ENCODE results near the gene CSPG4. TPM values are rescaled to one million over a fixed set of nuclear protein-coding genes. Genes with fewer than 3 reads are reported as not detected.
"Not testable (repeated sequence)": the region's sequence is repeated elsewhere in the genome, so short reads cannot be mapped to it uniquely, and the experiment has no call there.

The CSPG4 gene
- total RNA-seq, 1 experiment from 2014 or later: not detected

GRCh38 chr15:75723171-75723846, 10.7 kb upstream of the CSPG4 start:
- Histone ChIP-seq H3K9me3 (ENCODE audit: low read length) (no peaks in the 10 kb centered on the region), H3K27ac (ENCODE audit: low read length) (no peak overlapping the region), H3K4me1 (ENCODE audit: low read length) (no peaks in the 10 kb centered on the region; the same call in 1 of the 2 replicates), H3K36me3 (ENCODE audit: insufficient read depth, low read length) (no peaks in the 10 kb centered on the region), H3K79me2 (ENCODE audit: low read length) (no peaks in the 10 kb centered on the region), H3K4me2 (ENCODE audit: low read depth, low read length, poor library complexity, severe bottlenecking) (no peak overlapping the region), H4K20me1 (ENCODE audit: insufficient read depth, low read depth, low read length) (no peaks in the 10 kb centered on the region), H3K9me2 (replicated peaks; ENCODE audit: insufficient read depth, low read length) (no peaks in the 10 kb centered on the region), H3K4me3 (ENCODE audit: low read length) (no peak overlapping the region), H3K9ac (ENCODE audit: low read length) (no peak overlapping the region), H3K27me3 (ENCODE audit: low read length) (0 out of 2 replicates have a peak, but pooled peaks cover 2% of the 10 kb centered on the region), H2AFZ (ENCODE audit: low read length) (no peak overlapping the region)
- no peak for DNase-seq

DNA sequence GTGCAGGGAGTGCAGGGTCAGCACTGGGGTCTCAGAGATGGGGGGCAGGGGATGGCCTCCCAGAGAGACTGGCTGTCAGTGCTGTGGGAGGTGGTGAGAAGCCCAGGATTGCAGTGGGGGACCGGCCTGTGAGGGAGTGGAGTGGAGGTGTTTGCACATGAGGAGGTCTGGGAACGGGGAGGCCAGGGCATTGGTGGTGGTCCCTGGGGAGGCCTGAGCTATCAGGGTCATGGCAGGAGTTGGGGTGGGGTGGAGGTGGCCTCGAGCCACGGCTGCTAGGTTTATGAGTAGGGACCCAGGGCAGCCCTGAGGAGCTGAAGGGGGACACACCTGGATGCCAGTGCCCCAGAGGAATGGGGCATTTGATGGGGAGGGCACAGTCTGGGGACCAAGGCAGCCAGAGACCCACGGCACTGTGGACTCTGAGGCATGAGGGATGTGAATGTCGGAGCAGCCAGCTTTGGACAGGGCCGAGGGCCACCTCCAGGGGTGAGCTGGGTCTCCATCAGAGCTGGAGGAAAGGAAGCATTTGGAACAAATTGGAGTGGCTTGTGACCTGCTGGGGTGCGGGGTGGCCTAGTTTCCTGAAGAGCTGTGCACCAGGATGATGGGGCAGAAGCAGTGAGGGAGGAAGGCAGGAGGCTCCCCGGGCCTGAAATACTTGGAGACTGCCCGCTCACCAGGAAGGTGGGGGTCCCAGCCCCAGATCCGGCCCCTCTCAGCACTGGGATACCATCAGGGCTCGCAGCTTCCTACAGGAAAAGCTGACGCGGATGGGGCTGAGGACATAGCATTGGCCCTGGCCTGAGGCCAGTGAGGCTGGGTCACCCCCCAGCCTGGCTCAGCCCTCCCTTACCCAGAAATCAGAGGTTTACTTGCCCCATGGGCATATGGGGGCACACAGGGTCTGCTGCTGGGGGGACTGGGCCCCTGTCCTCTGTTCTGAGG, 9.5 kb upstream of the CSPG4 start:
- no peaks in the 10 kb centered on the region for H3K36me3 ChIP-seq (ENCODE audit: insufficient read depth, low read length)
- no peak overlapping the region for H2AFZ ChIP-seq (ENCODE audit: low read length)
- no peak overlapping the region for H3K27ac ChIP-seq (ENCODE audit: low read length)
- no peaks in the 10 kb centered on the region for H4K20me1 ChIP-seq (ENCODE audit: insufficient read depth, low read depth, low read length)
- no peak overlapping the region for H3K4me3 ChIP-seq (ENCODE audit: low read length)
- no peaks in the 10 kb centered on the region for H3K9me3 ChIP-seq (ENCODE audit: low read length)
- no peaks in the 10 kb centered on the region for H3K9me2 ChIP-seq (replicated peaks; ENCODE audit: insufficient read depth, low read length)
- DNase-seq: no peak
- no peaks in the 10 kb centered on the region; the same call in 1 of the 2 replicates for H3K4me1 ChIP-seq (ENCODE audit: low read length)
- no peak overlapping the region for H3K4me2 ChIP-seq (ENCODE audit: low read depth, low read length, poor library complexity, severe bottlenecking)
- no peak overlapping the region for H3K9ac ChIP-seq (ENCODE audit: low read length)
- no peaks in the 10 kb centered on the region for H3K79me2 ChIP-seq (ENCODE audit: low read length)
- 0 out of 2 replicates have a peak, but pooled peaks cover 2% of the 10 kb centered on the region for H3K27me3 ChIP-seq (ENCODE audit: low read length)

- Histone ChIP-seq H3K9me3 (ENCODE audit: low read length) (no peaks in the 10 kb centered on the region), H2AFZ (ENCODE audit: low read length) (no peak overlapping the region), H3K4me3 (ENCODE audit: low read length) (no peak overlapping the region), H3K4me2 (ENCODE audit: low read depth, low read length, poor library complexity, severe bottlenecking) (no peak overlapping the region), H4K20me1 (ENCODE audit: insufficient read depth, low read depth, low read length) (no peaks in the 10 kb centered on the region), H3K79me2 (ENCODE audit: low read length) (no peaks in the 10 kb centered on the region), H3K4me1 (ENCODE audit: low read length) (no peaks in the 10 kb centered on the region; the same call in 1 of the 2 replicates), H3K9me2 (replicated peaks; ENCODE audit: insufficient read depth, low read length) (no peaks in the 10 kb centered on the region), H3K36me3 (ENCODE audit: insufficient read depth, low read length) (no peaks in the 10 kb centered on the region), H3K9ac (ENCODE audit: low read length) (no peak overlapping the region), H3K27me3 (ENCODE audit: low read length) (0 out of 2 replicates have a peak, but pooled peaks cover 2% of the 10 kb centered on the region), H3K27ac (ENCODE audit: low read length) (no peak overlapping the region)
- DNase-seq: no peak
These were observed 8.9 kb upstream of the CSPG4 start for GRCh38 chr15:75721480-75721922.

GRCh38 chr15:75720787-75721479, 8.3 kb upstream of the CSPG4 start:
- 0 out of 2 replicates have a peak, but pooled peaks cover 2% of the 10 kb centered on the region for H3K27me3 ChIP-seq (ENCODE audit: low read length)
- no peaks in the 10 kb centered on the region for H3K9me2 ChIP-seq (replicated peaks; ENCODE audit: insufficient read depth, low read length)
- no peak overlapping the region for H3K9ac ChIP-seq (ENCODE audit: low read length)
- no peaks in the 10 kb centered on the region for H3K79me2 ChIP-seq (ENCODE audit: low read length)
- H3K27ac ChIP-seq (ENCODE audit: low read length): no peak overlapping the region
- no peak overlapping the region for H3K4me3 ChIP-seq (ENCODE audit: low read length)
- DNase-seq: peak; percentile 82
- no peaks in the 10 kb centered on the region for H4K20me1 ChIP-seq (ENCODE audit: insufficient read depth, low read depth, low read length)
- H3K36me3 ChIP-seq (ENCODE audit: insufficient read depth, low read length): no peaks in the 10 kb centered on the region
- H3K4me2 ChIP-seq (ENCODE audit: low read depth, low read length, poor library complexity, severe bottlenecking): no peak overlapping the region
- no peaks in the 10 kb centered on the region; the same call in 1 of the 2 replicates for H3K4me1 ChIP-seq (ENCODE audit: low read length)
- no peak overlapping the region for H2AFZ ChIP-seq (ENCODE audit: low read length)
- H3K9me3 ChIP-seq (ENCODE audit: low read length): no peaks in the 10 kb centered on the region

GRCh38 chr15:75720297-75720696, 7.6 kb upstream of the CSPG4 start:
- no peak overlapping the region for H3K4me2 ChIP-seq (ENCODE audit: low read depth, low read length, poor library complexity, severe bottlenecking)
- H3K36me3 ChIP-seq (ENCODE audit: insufficient read depth, low read length): no peaks in the 10 kb centered on the region
- no peaks in the 10 kb centered on the region for H3K9me2 ChIP-seq (replicated peaks; ENCODE audit: insufficient read depth, low read length)
- no peak overlapping the region for H3K4me3 ChIP-seq (ENCODE audit: low read length)
- H3K4me1 ChIP-seq (ENCODE audit: low read length): no peaks in the 10 kb centered on the region; the same call in 1 of the 2 replicates
- H3K27ac ChIP-seq (ENCODE audit: low read length): no peak overlapping the region
- no peaks in the 10 kb centered on the region for H3K79me2 ChIP-seq (ENCODE audit: low read length)
- no peak overlapping the region for H2AFZ ChIP-seq (ENCODE audit: low read length)
- no peaks in the 10 kb centered on the region for H4K20me1 ChIP-seq (ENCODE audit: insufficient read depth, low read depth, low read length)
- H3K9ac ChIP-seq (ENCODE audit: low read length): no peak overlapping the region
- no peaks in the 10 kb centered on the region for H3K9me3 ChIP-seq (ENCODE audit: low read length)
- DNase-seq: no peak
- H3K27me3 ChIP-seq (ENCODE audit: low read length): 0 out of 2 replicates have a peak, but pooled peaks cover 2% of the 10 kb centered on the region

- 0 out of 2 replicates have a peak, but pooled peaks cover 2% of the 10 kb centered on the region for H3K27me3 ChIP-seq (ENCODE audit: low read length)
- no peak overlapping the region for H3K9ac ChIP-seq (ENCODE audit: low read length)
- no peak for DNase-seq
- H3K79me2 ChIP-seq (ENCODE audit: low read length): no peaks in the 10 kb centered on the region
- no peaks in the 10 kb centered on the region for H4K20me1 ChIP-seq (ENCODE audit: insufficient read depth, low read depth, low read length)
- no peaks in the 10 kb centered on the region for H3K9me3 ChIP-seq (ENCODE audit: low read length)
- no peak overlapping the region for H3K27ac ChIP-seq (ENCODE audit: low read length)
- no peaks in the 10 kb centered on the region for H3K9me2 ChIP-seq (replicated peaks; ENCODE audit: insufficient read depth, low read length)
- H3K4me1 ChIP-seq (ENCODE audit: low read length): no peaks in the 10 kb centered on the region; the same call in 1 of the 2 replicates
- no peaks in the 10 kb centered on the region for H3K36me3 ChIP-seq (ENCODE audit: insufficient read depth, low read length)
- H3K4me2 ChIP-seq (ENCODE audit: low read depth, low read length, poor library complexity, severe bottlenecking): no peak overlapping the region
- H3K4me3 ChIP-seq (ENCODE audit: low read length): no peak overlapping the region
- H2AFZ ChIP-seq (ENCODE audit: low read length): no peak overlapping the region
These were observed 5.7 kb upstream of the CSPG4 start for GRCh38 chr15:75718328-75718727.

DNA sequence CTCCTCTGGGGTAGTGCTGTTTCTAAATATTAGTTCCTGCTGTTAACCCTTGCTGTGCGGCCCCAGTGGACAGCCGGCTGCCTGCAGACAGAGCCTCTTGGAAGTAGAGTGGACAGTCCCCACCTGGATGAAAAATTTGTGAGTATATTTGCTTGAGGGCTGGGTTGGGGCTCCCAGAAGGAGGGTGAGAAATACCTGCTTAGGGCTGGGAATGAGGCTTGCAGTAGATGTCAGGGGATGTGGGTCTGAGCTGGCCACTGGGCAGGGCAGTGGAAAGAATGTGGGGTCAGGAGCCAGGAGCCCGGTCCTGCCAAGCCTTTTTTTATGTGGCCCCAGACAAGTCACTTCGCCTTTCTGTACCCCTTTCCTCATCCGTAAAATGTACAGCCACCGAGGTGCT, 4.4 kb upstream of the CSPG4 start:
- DNase-seq; H3K4me3 ChIP-seq (ENCODE audit: low read length); H3K27ac ChIP-seq (ENCODE audit: low read length); H3K79me2 ChIP-seq (ENCODE audit: low read length); H3K4me2 ChIP-seq (ENCODE audit: low read depth, low read length, poor library complexity, severe bottlenecking); H3K9ac ChIP-seq (ENCODE audit: low read length); H3K27me3 ChIP-seq (ENCODE audit: low read length); H3K9me3 ChIP-seq (ENCODE audit: low read length); H2AFZ ChIP-seq (ENCODE audit: low read length); H4K20me1 ChIP-seq (ENCODE audit: insufficient read depth, low read depth, low read length); H3K4me1 ChIP-seq (ENCODE audit: low read length); H3K36me3 ChIP-seq (ENCODE audit: insufficient read depth, low read length); H3K9me2 ChIP-seq (replicated peaks; ENCODE audit: insufficient read depth, low read length): not testable (repeated sequence)
